H1 (cell line): ENCODE data around the gene TNFAIP8. TPM values are rescaled to one million over a fixed set of nuclear protein-coding genes. Genes with fewer than 3 reads are reported as not detected.

Experiments used
- CTCF ChIA-PET: fragments of 300-600 bp; sonication (Branson Sonifier 250); formaldehyde crosslinking; loops from one replicate; lab custom pipeline; 2021; ENCODE audit not compliant: partially characterized antibody; lab: Charles Lee
- POLR2A ChIA-PET: fragments of 300-600 bp; sonication (Branson Sonifier 250); formaldehyde crosslinking; loops from one replicate; lab custom pipeline; 2021; ENCODE audit warnings: inconsistent platforms; ENCODE audit not compliant: partially characterized antibody; lab: Charles Lee
- DNase-seq, 2 experiments: peaks; one replicate each; pipeline versions ENCODE4 v3.0.0 to v3.0.0-alpha.2; 2010 to 2022; ENCODE audit warnings: low spot score in 2 of 2, low read depth in 1 of 2, mixed read lengths in 1 of 2
- FAIRE-seq: peaks from 2 replicates; lab custom pipeline; 2011; peaks lifted over from hg19 to GRCh38; lab: Jason Lieb, UNC
- H2AFZ ChIP-seq: 2 replicates; pipeline ENCODE4 v1.8.1; 2012; ENCODE audit warnings: low read length, inconsistent platforms
- H2AK5ac ChIP-seq: 2 replicates; pipeline ENCODE4 v1.6.1; 2013; ENCODE audit warnings: low read depth, low read length
- H2BK120ac ChIP-seq: replicated peaks from 2 replicates; pipeline ENCODE3; 2013; ENCODE audit warnings: low read depth, low read length, inconsistent platforms
- H2BK12ac ChIP-seq: 2 replicates; pipeline ENCODE4 v1.6.1; 2013; ENCODE audit warnings: low read depth, low read length
- H2BK15ac ChIP-seq: 2 replicates; pipeline ENCODE4 v1.6.1; 2013; ENCODE audit warnings: low read length
- H2BK20ac ChIP-seq: 2 replicates; pipeline ENCODE4 v1.6.1; 2013; ENCODE audit warnings: low read length
- H2BK5ac ChIP-seq: 2 replicates; pipeline ENCODE4 v1.6.1; 2013; ENCODE audit warnings: low read depth, low read length
- H3K14ac ChIP-seq: 2 replicates; pipeline ENCODE4 v1.6.1; 2013; ENCODE audit warnings: inconsistent platforms; ENCODE audit not compliant: insufficient read length
- H3K18ac ChIP-seq: 2 replicates; pipeline ENCODE4 v1.6.1; 2013; ENCODE audit warnings: low read length; ENCODE audit errors: extremely low read depth
- H3K23ac ChIP-seq: 2 replicates; pipeline ENCODE4 v1.6.1; 2013; ENCODE audit warnings: inconsistent platforms; ENCODE audit not compliant: insufficient read length
- H3K23me2 ChIP-seq: 2 replicates; pipeline ENCODE4 v1.6.1; 2013; ENCODE audit warnings: low read depth, low read length
- H3K27ac ChIP-seq: 2 replicates; pipeline ENCODE4 v1.6.1; 2011; ENCODE audit warnings: low read depth, low read length, inconsistent platforms
- H3K27me3 ChIP-seq, 4 experiments: replicated peaks in 1 of 4; 1 replicate in 1 of 4; 2 replicates in 3 of 4; pipeline versions ENCODE4 v1.6.1 to v1.8.1; 2011 to 2013; ENCODE audit warnings: low read length in 3 of 4, mild to moderate bottlenecking in 3 of 4, inconsistent platforms in 2 of 4, mixed read lengths in 2 of 4, moderate library complexity in 1 of 4; ENCODE audit not compliant: control insufficient read depth in 3 of 4, insufficient read depth in 3 of 4; ENCODE audit errors: extremely low read depth in 1 of 4
- H3K36me3 ChIP-seq, 4 experiments: 2 replicates each; pipeline versions ENCODE4 v1.6.1 to v1.8.1; 2011 to 2013; ENCODE audit warnings: mild to moderate bottlenecking in 4 of 4, low read length in 3 of 4, moderate library complexity in 2 of 4, control low read depth in 1 of 4, inconsistent platforms in 1 of 4; ENCODE audit not compliant: insufficient read depth in 4 of 4, control insufficient read depth in 2 of 4
- H3K4ac ChIP-seq: replicated peaks from 2 replicates; pipeline ENCODE3; 2013; ENCODE audit warnings: low read length, low read depth, mixed read lengths, inconsistent platforms; ENCODE audit not compliant: insufficient read length
- H3K4me1 ChIP-seq, 4 experiments: replicated peaks in 1 of 4; 1 replicate in 1 of 4; 2 replicates in 3 of 4; pipeline versions ENCODE4 v1.6.1 to v1.8.1; 2011 to 2013; ENCODE audit warnings: low read length in 3 of 4, inconsistent platforms in 2 of 4, mixed read lengths in 1 of 4; ENCODE audit not compliant: insufficient read depth in 4 of 4, control insufficient read depth in 3 of 4
- H3K4me2 ChIP-seq, 2 experiments: 2 replicates each; pipeline versions ENCODE4 v1.6.1 to v1.8.1; 2011 to 2013; ENCODE audit warnings: low read depth in 2 of 2, low read length in 2 of 2, control low read depth in 1 of 2, inconsistent platforms in 1 of 2, mild to moderate bottlenecking in 1 of 2; ENCODE audit not compliant: insufficient read depth in 1 of 2
- H3K4me3 ChIP-seq, 4 experiments: fragments of 200-600, 300-600 bp in 1 of 4; sonication (generic), shearing (Covaris generic), sonication (Bioruptor Twin) in 1 of 4; 2 replicates each; pipeline versions ENCODE4 v1.5.1 to v1.8.1; 2011 to 2016; ENCODE audit warnings: low read length in 4 of 4, low read depth in 3 of 4, control low read depth in 2 of 4, inconsistent platforms in 2 of 4, mild to moderate bottlenecking in 2 of 4, mixed read lengths in 1 of 4, moderate library complexity in 1 of 4; ENCODE audit not compliant: insufficient read depth in 2 of 4; ENCODE audit errors: extremely low read depth in 1 of 4
- H3K56ac ChIP-seq: replicated peaks from 2 replicates; pipeline ENCODE3; 2013; ENCODE audit warnings: low read depth, mild to moderate bottlenecking, mixed read lengths, low read length, inconsistent platforms; ENCODE audit not compliant: insufficient read length
- H3K79me1 ChIP-seq: 2 replicates; pipeline ENCODE4 v1.6.1; 2013; ENCODE audit warnings: low read depth, low read length, control low read depth
- H3K79me2 ChIP-seq, 2 experiments: 2 replicates each; pipeline versions ENCODE4 v1.6.1 to v1.8.1; 2012 to 2013; ENCODE audit warnings: low read length in 2 of 2, mild to moderate bottlenecking in 2 of 2, inconsistent platforms in 1 of 2; ENCODE audit not compliant: insufficient read depth in 2 of 2, control insufficient read depth in 1 of 2
- H3K9ac ChIP-seq, 4 experiments: replicated peaks in 1 of 4; 1 replicate in 1 of 4; 2 replicates in 3 of 4; pipeline versions ENCODE4 v1.6.1 to v1.8.1; 2011 to 2013; ENCODE audit warnings: low read depth in 3 of 4, low read length in 3 of 4, control low read depth in 2 of 4, mild to moderate bottlenecking in 2 of 4, moderate library complexity in 2 of 4, inconsistent platforms in 1 of 4; ENCODE audit errors: extremely low read depth in 1 of 4
- H3K9me3 ChIP-seq, 2 experiments: 2 replicates each; pipeline versions ENCODE4 v1.6.1 to v1.8.1; 2012 to 2013; ENCODE audit warnings: mild to moderate bottlenecking in 2 of 2, moderate library complexity in 2 of 2, control low read depth in 1 of 2, inconsistent platforms in 1 of 2, low read depth in 1 of 2, low read length in 1 of 2, mixed read lengths in 1 of 2; ENCODE audit not compliant: insufficient read depth in 2 of 2
- H4K20me1 ChIP-seq, 2 experiments: replicated peaks in 1 of 2; 2 replicates each; pipeline versions ENCODE3 to v1.8.1; 2011 to 2013; ENCODE audit warnings: inconsistent platforms in 2 of 2, low read length in 2 of 2, mild to moderate bottlenecking in 1 of 2; ENCODE audit not compliant: insufficient read depth in 2 of 2, control insufficient read depth in 1 of 2
- H4K5ac ChIP-seq: 2 replicates; pipeline ENCODE4 v1.6.1; 2013; ENCODE audit warnings: low read length, low read depth, mixed read lengths, inconsistent platforms; ENCODE audit not compliant: insufficient read length
- H4K8ac ChIP-seq: 2 replicates; pipeline ENCODE4 v1.8.0; 2013; ENCODE audit warnings: mild to moderate bottlenecking, moderate library complexity, low read length, inconsistent platforms; ENCODE audit not compliant: insufficient read depth; ENCODE audit errors: extremely low read depth
- H4K91ac ChIP-seq: replicated peaks from 2 replicates; pipeline ENCODE3; 2013; ENCODE audit warnings: low read length, mixed read lengths, inconsistent platforms; ENCODE audit not compliant: insufficient read length
- CREB1 ChIP-seq: IDR thresholded peaks from 2 replicates; pipeline ENCODE4 v1.6.1; 2012; ENCODE audit warnings: inconsistent platforms
- KDM4A ChIP-seq: IDR thresholded peaks from one replicate; pipeline ENCODE4 v1.7.1; 2012; ENCODE audit warnings: low read depth, mild to moderate bottlenecking, moderate library complexity, low read length, inconsistent platforms; ENCODE audit not compliant: severe bottlenecking
- SIRT6 ChIP-seq: IDR thresholded peaks from one replicate; pipeline ENCODE4 v1.7.1; 2012; ENCODE audit warnings: low read length, inconsistent platforms
- SP1 ChIP-seq: IDR thresholded peaks from 2 replicates; pipeline ENCODE4 v1.6.1; 2011; ENCODE audit warnings: low read depth, low read length
- TAF1 ChIP-seq: IDR thresholded peaks from 2 replicates; pipeline ENCODE4 v1.6.1; 2011; ENCODE audit warnings: mild to moderate bottlenecking, low read depth, low read length
- TCF12 ChIP-seq: IDR thresholded peaks from 2 replicates; pipeline ENCODE4 v1.6.1; 2011; ENCODE audit warnings: low read depth, mild to moderate bottlenecking, low read length
- WGBS, 2 experiments: shearing (Covaris generic) in 1 of 2; methylation state at CpG; one replicate each; pipeline versions ENCODE4 v1.1.6 to v1.1.7; 2013 to 2015; ENCODE audit warnings: low lambda C conversion rate in 2 of 2, mixed read lengths in 2 of 2, inconsistent platforms in 1 of 2, low coverage in 1 of 2, missing lambda C conversion rate in 1 of 2; ENCODE audit not compliant: insufficient replicate concordance in 2 of 2, insufficient coverage in 1 of 2, insufficient read length in 1 of 2; ENCODE audit errors: extremely low coverage in 1 of 2, missing lambda C conversion rate in 1 of 2; 5-methylcytosine and 5-hydroxymethylcytosine counted together
- polyA plus RNA-seq, 7 experiments: library from polyadenylated mRNA; depleted of rRNA in 3 of 7; stranded (reverse) in 5 of 7; unstranded in 2 of 7; fragments of >200 nt in 5 of 7; fragments of 200-250 nt in 2 of 7; gene quantifications; 1 replicate in 5 of 7; 2 replicates in 1 of 7; 4 replicates in 1 of 7; pipeline versions ENCODE4 v1.2.1 to v1.2.3, GENCODE V29; 2011 to 2013; ENCODE audit warnings: missing spikeins in 2 of 7, mixed read lengths in 2 of 7
- total RNA-seq: library from RNA; stranded (reverse); fragmentation: NEBNext Ultra II Directional; extraction: Animal tissue kit (Norgen Biotek cat#: 25700); gene quantifications from 2 replicates; pipeline ENCODE4 v1.2.1, GENCODE V29; 2021
- TF ChIP-seq, protein P1 (sequence below): IDR thresholded peaks from 2 replicates; pipeline ENCODE4 v1.6.1; 2012; ENCODE audit warnings: low read length, inconsistent platforms

The TNFAIP8 gene
- total and polyA plus RNA-seq, 2 of the 8 experiments (the other 6 are each of a cell fraction or from before 2014, with no cell fraction given), result 12.4 to 19.3 TPM

DNA sequence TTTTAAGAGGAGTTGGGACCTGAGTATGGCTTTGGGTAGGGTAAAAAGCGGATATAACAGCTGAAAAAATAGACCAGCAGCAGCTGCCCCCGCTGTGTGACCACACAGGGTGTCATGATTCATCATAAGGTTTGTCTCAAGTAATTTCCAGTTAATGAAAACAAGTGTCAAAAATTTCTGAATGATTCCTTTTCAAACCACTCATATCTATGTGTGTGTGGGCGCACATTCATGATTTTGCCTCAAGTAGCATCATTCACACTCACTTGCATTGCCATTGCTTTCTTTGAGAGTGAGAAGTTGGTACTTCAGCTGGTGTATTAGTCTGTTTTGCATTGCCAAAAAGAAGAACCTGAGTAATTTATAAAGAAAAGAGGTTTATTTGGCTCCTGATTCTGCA lies 12.1 kb upstream of the TNFAIP8 start:
- Histone ChIP-seq H3K79me2 (no peaks in the 10 kb centered on the region), H3K56ac (no peak overlapping the region), H2BK120ac (no peak overlapping the region), H2AK5ac (no peak overlapping the region), H3K4me3 (no peak overlapping the region), H2BK15ac (no peak overlapping the region), H4K91ac (no peak overlapping the region), H2BK20ac (no peak overlapping the region), H4K8ac (no peak overlapping the region), H2AFZ (no peak overlapping the region), H3K9ac (no peak overlapping the region), H3K14ac (no peak overlapping the region), H3K36me3 (no peaks in the 10 kb centered on the region), H3K23ac (no peak overlapping the region), H3K9me3 (no peaks in the 10 kb centered on the region), H3K27me3 (no peaks in the 10 kb centered on the region), H2BK5ac (no peak overlapping the region), H3K18ac (no peak overlapping the region), H4K20me1 (no peaks in the 10 kb centered on the region), H2BK12ac (no peak overlapping the region), H3K23me2 (no peaks in the 10 kb centered on the region), H3K4me2 (no peak overlapping the region), H3K27ac (no peak overlapping the region), H4K5ac (no peak overlapping the region), H3K79me1 (no peaks in the 10 kb centered on the region), H3K4ac (no peak overlapping the region), H3K4me1 (peaks cover 0 to 10% (median 9%) of the 10 kb centered on the region in 4 experiments)
- FAIRE-seq (no peak), DNase-seq (no peak)
- TF ChIP-seq TAF1 (no peak), CREB1 (no peak), SIRT6 (no peak), TCF12 (no peak), SP1 (no peak), KDM4A (no peak)
- TF ChIP-seq, protein P1, sequence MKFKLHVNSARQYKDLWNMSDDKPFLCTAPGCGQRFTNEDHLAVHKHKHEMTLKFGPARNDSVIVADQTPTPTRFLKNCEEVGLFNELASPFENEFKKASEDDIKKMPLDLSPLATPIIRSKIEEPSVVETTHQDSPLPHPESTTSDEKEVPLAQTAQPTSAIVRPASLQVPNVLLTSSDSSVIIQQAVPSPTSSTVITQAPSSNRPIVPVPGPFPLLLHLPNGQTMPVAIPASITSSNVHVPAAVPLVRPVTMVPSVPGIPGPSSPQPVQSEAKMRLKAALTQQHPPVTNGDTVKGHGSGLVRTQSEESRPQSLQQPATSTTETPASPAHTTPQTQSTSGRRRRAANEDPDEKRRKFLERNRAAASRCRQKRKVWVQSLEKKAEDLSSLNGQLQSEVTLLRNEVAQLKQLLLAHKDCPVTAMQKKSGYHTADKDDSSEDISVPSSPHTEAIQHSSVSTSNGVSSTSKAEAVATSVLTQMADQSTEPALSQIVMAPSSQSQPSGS, result no peak
- ChIA-PET CTCF (interaction anchor here (1.1 to 5.7 kb wide), 3 partner anchors 8 to 32 kb away, joined by 4 to 28 read pairs (median 6); no protein-coding TSS in a partner anchor), POLR2A (no interaction called here)
- WGBS, 2 experiments, result 89% methylated on average over 3 of the region's 3 CpGs; no CpG with 5 or more reads in 1 of the 2 experiments
